Measurements from ENCODE around the gene TSPAN32.
"Not testable (repeated sequence)": the region's sequence is repeated elsewhere in the genome, so short reads cannot be mapped to it uniquely, and the experiment has no call there.

Gene TSPAN32

GRCh38 chr11:2267306-2267850, 34.4 kb upstream of the TSPAN32 start:
- no peak for DNase-seq

GRCh38 chr11:2267851-2268728, 33.7 kb upstream of the TSPAN32 start:
- no peak for DNase-seq

GRCh38 chr11:2268729-2269600, 32.8 kb upstream of the TSPAN32 start:
- DNase-seq = peak; percentile 80

GRCh38 chr11:2269601-2270321, 32.1 kb upstream of the TSPAN32 start:
- DNase-seq = no peak

- no peak for DNase-seq
Measured at GRCh38 chr11:2270322-2271076, 31.3 kb upstream of the TSPAN32 start, which contains the start of gene ASCL2. ASCL2 (minus strand) TSS chr11:2270588; CDS start chr11:2270332, 256 bp downstream.

- peak; percentile 57 for DNase-seq
Measured at GRCh38 chr11:2271077-2271326, 30.8 kb upstream of the TSPAN32 start.

- DNase-seq = no peak
Measured at GRCh38 chr11:2271327-2272227, 30.2 kb upstream of the TSPAN32 start.

GRCh38 chr11:2272228-2272945, 29.4 kb upstream of the TSPAN32 start:
- DNase-seq = no peak

GRCh38 chr11:2272946-2273280, 28.9 kb upstream of the TSPAN32 start:
- DNase-seq = no peak

GRCh38 chr11:2273311-2273710, 28.5 kb upstream of the TSPAN32 start:
- no peak for DNase-seq

- no peak for DNase-seq
Measured at GRCh38 chr11:2273771-2274170, 28.0 kb upstream of the TSPAN32 start.

- DNase-seq = no peak
Measured at GRCh38 chr11:2275334-2276279, 26.2 kb upstream of the TSPAN32 start.

GRCh38 chr11:2276280-2277007, 25.4 kb upstream of the TSPAN32 start:
- no peak for DNase-seq

GRCh38 chr11:2277008-2277346, 24.8 kb upstream of the TSPAN32 start:
- DNase-seq = no peak

GRCh38 chr11:2277933-2278523, 23.8 kb upstream of the TSPAN32 start:
- no peak for DNase-seq

GRCh38 chr11:2280208-2280607, 21.6 kb upstream of the TSPAN32 start:
- no peak for DNase-seq

GRCh38 chr11:2286350-2286749, 15.5 kb upstream of the TSPAN32 start:
- DNase-seq = not testable (repeated sequence)

- no peak for DNase-seq
Measured at GRCh38 chr11:2287091-2287490, 14.7 kb upstream of the TSPAN32 start.

Measured in activated T-cell treated with anti-CD3 and anti-CD28 coated beads for 4 hours (primary cell).